NCI-H510A treated with DMSO at 0.1 percent for 48 hours (cell line): ENCODE results near the gene PRCD.
"Not testable (repeated sequence)": the region's sequence is repeated elsewhere in the genome, so short reads cannot be mapped to it uniquely, and the experiment has no call there.

Experiments used
- DNase-seq: peaks from one replicate; lab custom pipeline; 2025; lab: John Stamatoyannopoulos, UW

Gene PRCD

GRCh38 chr17:76556765-76557367 is 17.0 kb downstream of the PRCD start:
- DNase-seq = peak; percentile 47

DNA sequence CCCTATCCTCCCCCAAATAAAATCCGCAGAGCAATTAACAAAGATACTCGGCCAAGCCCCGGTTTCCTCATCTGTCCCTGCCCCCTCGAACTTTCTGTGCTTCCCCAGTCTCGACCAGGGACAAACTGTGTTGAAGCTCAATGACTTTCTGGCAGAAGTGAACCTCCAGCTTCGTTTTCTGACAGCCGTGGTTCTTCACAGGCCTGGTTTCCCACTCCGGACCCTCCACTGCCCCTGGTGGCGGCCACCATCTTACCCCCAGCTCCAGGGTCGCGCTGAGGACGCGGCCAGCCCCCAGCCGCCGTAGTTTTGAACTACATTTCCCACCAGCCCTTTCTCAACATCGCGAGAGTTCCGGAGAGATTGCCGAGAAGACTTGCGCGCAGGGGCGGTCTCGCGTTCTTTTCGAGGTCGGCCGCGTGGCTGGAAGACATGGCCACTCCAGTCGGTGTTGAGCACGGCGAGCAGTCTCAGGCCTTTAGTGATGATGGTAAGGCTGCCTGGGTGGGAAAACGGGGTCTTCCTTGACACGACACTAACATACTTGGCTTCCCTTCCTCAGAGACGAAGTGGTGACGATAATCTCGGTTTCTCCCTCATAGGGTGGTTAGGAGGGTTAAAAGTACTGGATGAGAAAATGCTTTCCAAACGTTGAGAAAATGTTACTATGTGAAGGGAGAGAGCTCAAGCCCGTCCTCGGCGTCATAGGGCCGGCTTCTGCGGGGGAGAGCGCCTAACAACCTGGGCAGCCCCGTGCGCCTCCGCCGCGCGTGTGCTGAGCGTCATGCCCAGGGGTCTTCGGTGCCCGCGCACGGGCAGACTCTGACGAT is 17.7 kb downstream of the PRCD start:
- DNase-seq = peak; percentile 97

GRCh38 chr17:76558198-76559095 is 18.6 kb downstream of the PRCD start:
- DNase-seq = peak; percentile 46

- DNase-seq = not testable (repeated sequence)
These were observed 19.6 kb downstream of the PRCD start for GRCh38 chr17:76559460-76559859.

DNA sequence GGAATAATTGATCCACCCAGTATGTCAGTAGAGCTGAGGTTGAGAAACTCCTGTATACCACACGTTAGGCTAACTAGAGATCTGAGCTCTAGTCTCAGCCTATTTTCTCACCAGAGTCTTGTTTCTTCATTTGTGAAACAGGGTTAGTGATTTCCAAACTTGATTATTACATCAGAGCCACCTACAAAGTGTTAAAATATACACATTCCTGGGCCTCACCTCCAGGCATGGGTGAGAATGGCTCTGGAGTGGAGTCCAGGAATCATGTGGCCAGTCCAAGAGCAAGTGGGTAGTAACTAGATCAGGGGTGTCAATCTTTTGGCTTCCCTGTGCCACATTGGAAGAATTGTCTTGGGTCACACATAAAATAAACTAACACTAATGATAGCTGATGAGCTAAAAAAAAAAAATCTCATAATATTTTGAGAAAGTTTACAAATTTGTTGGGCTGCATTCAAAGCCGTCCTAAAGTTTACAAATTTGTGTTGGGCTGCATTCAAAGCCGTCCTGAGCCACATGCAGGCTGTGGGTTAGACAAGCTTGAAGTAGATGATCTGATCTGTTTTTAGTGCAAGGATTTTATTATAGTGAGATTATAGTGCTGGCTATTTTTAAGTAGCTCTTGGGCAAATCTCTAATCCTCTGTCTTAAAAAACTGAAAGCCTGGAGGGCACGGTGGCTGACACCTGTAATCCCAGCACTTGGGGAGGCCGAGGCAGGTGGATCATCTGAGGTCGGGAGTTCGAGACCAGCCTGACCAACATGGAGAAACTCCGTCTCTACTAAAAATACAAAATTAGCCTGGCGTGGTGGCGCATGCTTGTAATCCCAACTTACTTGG is 20.4 kb downstream of the PRCD start:
- no peak for DNase-seq

- no peak for DNase-seq
These were observed 21.0 kb downstream of the PRCD start for GRCh38 chr17:76560877-76561221.

- DNase-seq = no peak
These were observed 21.5 kb downstream of the PRCD start for GRCh38 chr17:76561332-76561731.

- no peak for DNase-seq
These were observed 22.0 kb downstream of the PRCD start for GRCh38 chr17:76561799-76562268.

- no peak for DNase-seq
These were observed 22.9 kb downstream of the PRCD start for GRCh38 chr17:76562734-76563148.

DNA sequence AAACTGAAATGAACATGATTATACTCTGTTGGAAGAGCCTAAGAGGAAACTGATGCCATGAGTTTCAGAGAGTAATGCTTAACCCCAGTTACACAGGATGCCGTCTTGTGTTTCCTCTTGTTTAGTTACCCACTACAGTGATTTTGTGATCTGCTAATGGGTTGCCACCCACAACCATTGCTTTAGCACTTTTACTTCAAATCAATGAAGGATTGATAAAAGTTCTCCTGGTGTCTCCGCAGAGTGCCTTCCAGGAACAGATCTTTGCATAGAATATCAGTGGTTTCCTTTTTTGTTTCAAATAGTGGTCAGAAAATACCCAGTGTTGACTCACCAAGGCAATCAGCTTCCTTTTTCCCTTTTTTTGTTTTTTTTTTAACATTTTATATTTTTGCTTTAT is 23.5 kb downstream of the PRCD start:
- not testable (repeated sequence) for DNase-seq

- DNase-seq = not testable (repeated sequence)
These were observed 25.3 kb downstream of the PRCD start for GRCh38 chr17:76564991-76565727.

GRCh38 chr17:76565728-76566612 is 26.1 kb downstream of the PRCD start:
- no peak for DNase-seq

- no peak for DNase-seq
These were observed 26.7 kb downstream of the PRCD start for GRCh38 chr17:76566613-76566943.

- DNase-seq = no peak
These were observed 27.2 kb downstream of the PRCD start for GRCh38 chr17:76566988-76567431.

DNA sequence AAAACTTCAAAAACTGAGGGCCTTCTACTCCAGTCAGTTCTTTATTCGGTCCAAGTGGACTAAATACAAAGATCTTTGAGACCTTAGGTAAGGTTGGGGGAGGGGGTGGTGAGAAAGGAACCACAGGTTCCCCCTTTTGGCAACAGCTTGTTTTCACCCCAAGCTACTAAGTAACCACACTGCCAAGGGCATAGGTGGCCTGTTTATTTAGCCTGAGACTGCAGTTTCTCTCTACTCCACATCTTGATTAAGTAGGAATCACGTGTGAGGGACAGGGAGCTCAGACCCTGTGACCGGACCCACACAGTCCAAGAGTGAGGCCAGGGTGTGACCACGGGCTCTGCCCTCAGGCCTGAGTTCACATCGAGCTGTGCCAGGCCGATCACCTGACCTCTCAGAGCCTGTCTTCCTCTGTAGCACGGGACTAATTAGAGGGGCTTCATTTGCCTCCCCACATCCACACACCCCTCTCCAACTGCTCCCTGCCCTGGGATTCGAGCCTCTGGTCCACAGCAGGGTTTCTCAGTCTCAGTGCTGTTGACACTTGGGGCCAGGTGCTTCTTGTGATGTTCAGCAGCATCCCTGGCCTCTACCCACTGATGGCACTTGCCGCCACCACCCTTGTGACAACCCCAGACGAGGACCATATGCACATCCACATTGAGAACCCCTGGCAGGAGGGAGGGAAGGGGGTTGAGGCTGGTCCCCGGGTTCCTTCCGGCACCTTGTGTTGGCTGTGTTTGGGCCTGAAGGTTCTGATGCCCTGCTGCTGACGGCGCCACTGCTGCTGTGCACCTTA is 28.0 kb downstream of the PRCD start:
- DNase-seq = no peak

DNA sequence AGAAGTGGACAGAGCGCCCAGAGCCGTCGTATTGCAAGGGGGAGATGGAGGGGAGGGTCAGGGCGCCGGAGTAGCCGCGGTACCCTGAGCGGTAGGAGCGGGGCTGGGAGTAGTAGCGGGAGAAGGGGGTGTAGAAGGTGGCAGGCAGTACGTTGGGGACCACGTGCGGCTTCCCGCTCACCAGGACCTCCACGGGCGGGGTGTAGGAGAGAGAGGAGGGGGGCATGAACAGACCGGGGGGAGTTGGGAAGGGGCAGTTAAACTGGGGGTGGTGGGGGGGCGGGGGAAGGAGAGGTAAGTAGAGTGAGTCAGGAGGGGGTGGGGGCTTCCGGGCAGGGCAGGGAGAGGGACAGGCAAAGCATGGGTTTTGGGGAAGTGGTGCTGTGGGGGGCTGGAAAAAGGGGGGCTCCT is 29.0 kb downstream of the PRCD start:
- no peak for DNase-seq

GRCh38 chr17:76569607-76570279 is 29.9 kb downstream of the PRCD start:
- DNase-seq = no peak

GRCh38 chr17:76570457-76570856 is 30.6 kb downstream of the PRCD start:
- DNase-seq = no peak
